ENCODE measurements around the gene NTRK3. TPM values are rescaled to one million over a fixed set of nuclear protein-coding genes. Genes with fewer than 3 reads are reported as not detected.

NTRK3 gene
- total RNA-seq, 4 donors from 2014 or later = 0.09 to 2.7 (median 0.62) TPM

DNA sequence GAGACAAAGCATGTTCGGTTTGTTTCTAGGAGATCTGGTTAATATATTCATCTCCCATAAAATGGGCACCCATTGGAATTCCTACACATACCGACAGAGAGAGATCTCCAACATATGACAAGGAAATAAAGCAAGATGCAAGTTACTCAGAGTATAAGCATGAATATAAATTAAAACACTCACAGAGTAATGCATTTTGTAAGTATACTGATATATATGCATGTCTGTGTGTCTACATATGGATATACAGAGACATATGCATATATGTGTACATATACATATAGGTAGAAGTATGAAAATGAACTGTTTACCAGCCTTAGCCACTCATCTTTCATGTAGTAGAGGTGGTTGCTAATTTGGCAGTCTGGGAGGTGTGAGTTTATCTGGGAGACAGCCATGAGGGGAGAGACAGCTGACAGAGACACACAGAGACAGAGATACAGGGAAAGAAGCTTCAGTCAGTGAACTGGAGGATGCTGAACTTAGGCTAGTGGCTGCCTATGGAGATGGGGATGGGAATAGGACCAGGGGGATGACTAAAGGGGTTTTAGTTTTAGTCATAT lies 134.5 kb downstream of the NTRK3 start:
- DNase-seq = no peak
- WGBS, 2 donors = 67 to 91% methylated on average over 2 of the region's 2 CpGs
- no peaks in the 10 kb centered on the region for H3K27me3 ChIP-seq
- H3K36me3 ChIP-seq = no peaks in the 10 kb centered on the region
- no peak overlapping the region for H3K27ac ChIP-seq
- no peak overlapping the region for H3K4me3 ChIP-seq
- no peaks in the 10 kb centered on the region for H3K4me1 ChIP-seq
- no peaks in the 10 kb centered on the region for H3K9me3 ChIP-seq
- TF ChIP-seq, protein P1, sequence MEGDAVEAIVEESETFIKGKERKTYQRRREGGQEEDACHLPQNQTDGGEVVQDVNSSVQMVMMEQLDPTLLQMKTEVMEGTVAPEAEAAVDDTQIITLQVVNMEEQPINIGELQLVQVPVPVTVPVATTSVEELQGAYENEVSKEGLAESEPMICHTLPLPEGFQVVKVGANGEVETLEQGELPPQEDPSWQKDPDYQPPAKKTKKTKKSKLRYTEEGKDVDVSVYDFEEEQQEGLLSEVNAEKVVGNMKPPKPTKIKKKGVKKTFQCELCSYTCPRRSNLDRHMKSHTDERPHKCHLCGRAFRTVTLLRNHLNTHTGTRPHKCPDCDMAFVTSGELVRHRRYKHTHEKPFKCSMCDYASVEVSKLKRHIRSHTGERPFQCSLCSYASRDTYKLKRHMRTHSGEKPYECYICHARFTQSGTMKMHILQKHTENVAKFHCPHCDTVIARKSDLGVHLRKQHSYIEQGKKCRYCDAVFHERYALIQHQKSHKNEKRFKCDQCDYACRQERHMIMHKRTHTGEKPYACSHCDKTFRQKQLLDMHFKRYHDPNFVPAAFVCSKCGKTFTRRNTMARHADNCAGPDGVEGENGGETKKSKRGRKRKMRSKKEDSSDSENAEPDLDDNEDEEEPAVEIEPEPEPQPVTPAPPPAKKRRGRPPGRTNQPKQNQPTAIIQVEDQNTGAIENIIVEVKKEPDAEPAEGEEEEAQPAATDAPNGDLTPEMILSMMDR (IDR thresholded peaks at IDR 0.05) = no peak
- TF ChIP-seq POLR2A (IDR thresholded peaks at IDR 0.05) = no peak
- intact Hi-C loops (cut with DNase I) = no loop called here

DNA sequence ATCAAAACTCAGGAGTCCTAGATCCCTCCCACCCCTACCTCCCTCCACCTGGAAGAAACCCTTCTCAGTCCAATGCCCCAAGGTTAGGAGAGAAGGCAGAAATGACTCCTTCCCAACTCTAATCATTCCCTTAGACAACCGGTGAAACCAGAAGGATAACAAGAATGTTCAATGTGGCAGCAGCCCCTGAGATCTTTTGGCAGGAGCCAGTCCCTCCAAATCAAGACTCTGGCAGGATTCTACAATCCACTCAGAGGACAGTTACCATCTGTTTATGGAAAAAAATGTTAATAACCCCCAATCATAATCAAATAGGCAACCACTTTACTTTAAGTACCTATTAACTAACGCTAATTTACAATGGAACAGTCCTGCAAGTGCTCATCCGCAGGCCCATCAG lies 136.5 kb downstream of the NTRK3 start:
- no peak for TF ChIP-seq POLR2A (IDR thresholded peaks at IDR 0.05)
- TF ChIP-seq, protein P1 (IDR thresholded peaks at IDR 0.05) = no peak
- no peaks in the 10 kb centered on the region for H3K27me3 ChIP-seq
- no peak overlapping the region for H3K27ac ChIP-seq
- DNase-seq = no peak
- intact Hi-C loops (cut with DNase I) = no loop called here
- no peaks in the 10 kb centered on the region for H3K9me3 ChIP-seq
- H3K4me3 ChIP-seq = no peak overlapping the region
- no peaks in the 10 kb centered on the region for H3K36me3 ChIP-seq
- H3K4me1 ChIP-seq = peaks cover 0 to 9% (median 0%) of the 10 kb centered on the region in 3 donors
- WGBS, 2 donors = 53 to 83% methylated on average over 3 of the region's 3 CpGs

DNA sequence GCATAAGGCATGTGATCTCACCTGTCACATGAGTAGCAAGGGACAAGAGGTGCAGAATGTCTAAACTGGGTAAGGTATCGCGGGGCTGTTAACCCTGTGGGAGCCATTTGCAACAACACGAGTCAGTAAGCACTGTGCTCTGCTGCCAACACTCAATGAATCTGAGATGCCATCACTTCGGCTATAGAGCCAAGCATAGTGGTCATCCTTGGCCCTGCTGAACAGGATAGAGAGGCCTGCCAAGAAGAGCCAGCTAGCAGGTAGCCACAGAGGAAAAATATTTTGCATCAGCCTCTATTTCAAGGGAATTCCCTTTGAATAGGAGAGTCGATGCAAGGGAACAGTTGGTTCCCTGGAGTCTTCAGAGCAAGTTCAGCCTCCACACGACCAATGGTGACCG lies 137.8 kb downstream of the NTRK3 start:
- no peak for DNase-seq
- Histone ChIP-seq H3K4me1 (peaks cover 0 to 9% (median 0%) of the 10 kb centered on the region in 3 donors), H3K9me3 (no peaks in the 10 kb centered on the region), H3K27me3 (no peaks in the 10 kb centered on the region), H3K36me3 (no peaks in the 10 kb centered on the region), H3K4me3 (no peak overlapping the region), H3K27ac (no peak overlapping the region)
- intact Hi-C loops (cut with DNase I) = no loop called here
- TF ChIP-seq, protein P1 (IDR thresholded peaks at IDR 0.05) = no peak
- TF ChIP-seq POLR2A (IDR thresholded peaks at IDR 0.05) = no peak
- 65 to 78% methylated on average over 6 of the region's 7 CpGs for WGBS, 2 donors

DNA sequence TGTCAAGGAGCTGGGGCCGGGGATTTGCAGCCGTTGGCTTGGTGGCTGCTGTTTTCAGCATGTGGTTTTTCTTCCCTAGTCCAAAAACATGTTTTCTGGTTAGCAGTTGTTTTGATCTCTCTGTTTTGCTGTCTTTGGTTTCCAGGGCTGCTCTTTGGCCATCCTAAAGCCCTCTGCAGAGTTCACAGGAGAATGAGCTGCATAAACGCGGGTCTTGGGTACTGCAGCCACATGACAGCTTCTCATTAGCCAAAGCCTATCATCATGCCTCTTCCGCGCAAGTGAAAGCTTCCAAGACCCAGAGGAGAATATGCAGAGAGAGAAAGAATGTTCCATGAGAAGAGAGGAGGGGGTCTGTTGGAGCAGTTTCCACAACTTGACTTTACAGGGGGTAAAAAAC lies 138.5 kb downstream of the NTRK3 start:
- Histone ChIP-seq H3K27ac (no peak overlapping the region), H3K36me3 (no peaks in the 10 kb centered on the region), H3K4me1 (peaks cover 0 to 9% (median 0%) of the 10 kb centered on the region in 3 donors), H3K27me3 (no peaks in the 10 kb centered on the region), H3K4me3 (no peak overlapping the region), H3K9me3 (no peaks in the 10 kb centered on the region)
- 78 to 86% methylated on average over 6 of the region's 6 CpGs for WGBS, 2 donors
- TF ChIP-seq POLR2A (IDR thresholded peaks at IDR 0.05) = no peak
- TF ChIP-seq, protein P1 (IDR thresholded peaks at IDR 0.05) = no peak
- DNase-seq = no peak
- intact Hi-C loops (cut with DNase I) = no loop called here

DNA sequence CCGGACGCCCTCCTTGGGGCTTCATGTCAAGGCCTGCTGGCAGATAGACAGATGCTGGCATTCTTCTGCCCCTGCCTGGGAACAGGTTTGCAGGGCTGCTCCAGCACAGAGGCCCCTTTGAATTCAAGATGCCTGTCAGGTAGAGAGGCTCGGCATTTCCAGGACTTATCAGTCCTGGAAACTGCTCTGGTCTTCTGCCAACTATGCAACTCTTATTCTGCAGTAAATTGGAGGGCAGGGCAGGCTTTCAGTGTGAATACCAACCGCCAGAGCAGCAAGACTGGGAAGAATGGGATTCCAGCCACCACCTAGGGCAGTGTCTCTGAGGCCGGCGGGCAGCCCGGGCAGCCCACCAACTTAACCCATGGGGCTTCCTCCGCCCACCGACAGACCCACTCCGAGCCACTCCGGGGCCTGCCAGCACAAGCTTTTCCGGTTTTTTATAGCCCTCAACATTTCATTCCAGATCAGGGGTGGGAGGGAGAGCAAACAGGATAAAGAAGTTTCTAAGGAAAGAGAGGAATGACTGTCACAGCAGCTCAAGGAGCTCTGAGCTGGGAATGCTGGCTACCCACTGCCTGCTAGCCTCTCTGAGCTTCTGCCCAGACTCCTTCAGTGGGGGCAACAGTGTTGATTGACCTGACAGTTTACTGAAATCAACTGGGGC lies 140.9 kb downstream of the NTRK3 start:
- DNase-seq = no peak
- 31 to 38% methylated on average over 3 of the region's 12 CpGs for WGBS, 2 donors
- intact Hi-C loops (cut with DNase I) = no loop called here
- no peak for TF ChIP-seq POLR2A (IDR thresholded peaks at IDR 0.05)
- TF ChIP-seq, protein P1 (IDR thresholded peaks at IDR 0.05) = no peak
- Histone ChIP-seq H3K27me3 (no peaks in the 10 kb centered on the region), H3K27ac (no peak overlapping the region), H3K36me3 (no peaks in the 10 kb centered on the region), H3K9me3 (no peaks in the 10 kb centered on the region), H3K4me3 (no peak overlapping the region), H3K4me1 (peaks cover 0 to 9% (median 0%) of the 10 kb centered on the region in 3 donors)
